GM21528 (cell line): ENCODE results near the gene DTNBP1.

ENCODE experiments used
- ATAC-seq: cut with Tn5 transposase; IDR thresholded peaks from one replicate; pipeline ENCODE4 v1.9.1; 2021; ENCODE audit warnings: mild to moderate bottlenecking, moderate library complexity; ENCODE audit not compliant: unreplicated experiment, low FRiP score

Gene DTNBP1

DNA sequence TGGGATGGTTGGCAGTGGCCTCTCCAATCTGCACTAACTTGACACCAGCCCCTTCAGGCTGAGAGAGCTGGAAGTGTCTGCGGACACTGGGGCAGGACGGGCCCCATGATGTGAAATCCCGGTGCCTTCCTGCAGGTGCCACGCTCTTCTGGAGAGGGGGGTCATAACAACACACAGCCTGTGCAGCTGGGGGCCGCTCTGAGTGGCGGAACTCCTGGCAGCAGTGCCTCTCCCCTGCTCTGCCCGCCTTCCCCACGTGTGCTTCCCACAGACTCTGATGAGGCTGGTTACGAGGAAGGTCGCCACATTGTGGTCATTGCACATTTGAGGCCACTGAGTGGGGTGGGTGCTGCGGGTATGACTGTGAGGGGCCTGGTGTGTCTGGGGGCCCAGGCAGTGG lies 145.2 kb downstream of the DTNBP1 start:
- no peak for ATAC-seq

DNA sequence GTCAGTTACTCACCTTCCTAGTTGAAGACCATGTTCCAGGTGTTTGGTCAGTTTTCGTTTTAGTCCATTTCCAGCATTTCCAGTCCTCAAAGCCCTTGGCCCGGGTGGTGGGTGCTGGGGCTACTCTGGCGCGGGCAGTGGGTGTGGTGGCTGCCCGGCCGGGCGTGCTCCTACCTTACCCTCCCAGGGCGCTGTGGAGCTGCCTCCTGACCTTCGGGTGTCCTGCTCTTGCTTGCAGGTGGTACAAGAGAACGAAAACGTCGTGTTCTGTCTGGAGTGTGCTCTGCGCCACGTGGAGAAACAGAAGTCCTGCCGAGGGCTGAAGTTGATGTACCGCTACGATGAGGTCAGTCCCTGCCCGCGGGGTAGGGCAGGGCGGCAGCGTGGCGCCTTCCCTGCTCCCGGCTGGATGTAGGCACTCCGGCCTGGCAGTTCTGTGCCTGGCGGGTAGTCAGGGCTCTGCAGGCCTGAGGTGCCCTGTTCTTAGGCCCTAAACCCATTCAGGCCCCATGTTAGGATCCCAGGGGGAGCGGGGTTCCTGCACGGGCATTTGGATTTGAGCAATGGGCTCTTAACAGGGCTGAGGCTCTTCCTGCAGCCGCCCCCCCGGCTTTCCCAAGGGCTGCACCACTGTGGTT lies 145.8 kb downstream of the DTNBP1 start:
- ATAC-seq, result no peak

DNA sequence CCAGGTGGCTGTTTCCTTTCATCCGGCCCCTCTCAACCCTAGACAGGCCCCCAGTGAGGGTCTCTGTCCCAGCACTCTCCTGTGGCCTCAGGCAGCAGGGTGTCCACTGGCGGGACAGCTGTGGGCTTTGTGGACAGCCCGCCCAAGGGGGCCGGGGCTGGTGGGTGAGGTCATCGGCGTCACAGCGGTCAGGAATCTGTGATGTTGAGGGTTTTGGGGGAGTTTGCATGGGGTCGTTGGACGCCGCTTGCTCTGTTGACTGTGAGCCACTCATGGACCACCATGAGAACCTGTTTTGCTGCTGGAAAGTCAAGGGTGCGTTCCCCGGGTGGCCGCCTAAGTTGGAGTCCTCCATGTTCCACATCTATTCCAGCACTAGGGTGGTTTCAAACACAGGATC lies 146.4 kb downstream of the DTNBP1 start:
- ATAC-seq, result no peak

DNA sequence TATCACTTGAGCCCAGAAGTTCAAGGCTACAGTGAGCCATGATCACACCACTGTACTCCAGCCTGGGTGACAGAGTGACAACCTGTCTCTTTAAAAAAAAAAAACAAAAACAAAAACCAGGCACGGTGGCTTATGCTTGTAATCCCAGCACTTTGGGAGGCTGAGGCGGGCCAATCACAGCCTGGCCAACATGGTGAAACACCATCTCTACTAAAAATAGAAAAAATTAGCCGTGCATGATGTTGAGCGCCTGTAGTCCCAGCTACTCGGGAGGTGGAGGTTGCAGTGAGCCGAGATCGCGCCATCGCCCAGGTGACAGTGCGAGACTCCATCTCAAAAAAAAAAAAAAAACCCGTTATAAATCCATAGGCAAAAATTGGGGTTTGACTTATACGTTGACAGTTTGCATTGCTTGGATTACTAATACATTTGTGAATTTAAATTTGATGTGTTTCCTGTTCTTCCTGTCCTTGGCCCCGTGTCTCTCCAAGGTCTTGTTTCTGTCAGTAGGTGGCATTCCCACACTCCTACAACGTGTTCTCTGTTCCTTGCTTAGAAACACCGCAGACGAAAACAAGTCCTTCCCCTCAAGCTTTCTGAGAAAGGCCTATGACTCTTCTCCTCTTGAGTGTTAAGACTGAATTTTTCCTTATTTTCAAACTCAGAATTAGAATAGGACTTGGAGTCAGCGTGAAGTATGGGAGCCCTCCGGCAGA lies 147.0 kb downstream of the DTNBP1 start:
- no peak for ATAC-seq

DNA sequence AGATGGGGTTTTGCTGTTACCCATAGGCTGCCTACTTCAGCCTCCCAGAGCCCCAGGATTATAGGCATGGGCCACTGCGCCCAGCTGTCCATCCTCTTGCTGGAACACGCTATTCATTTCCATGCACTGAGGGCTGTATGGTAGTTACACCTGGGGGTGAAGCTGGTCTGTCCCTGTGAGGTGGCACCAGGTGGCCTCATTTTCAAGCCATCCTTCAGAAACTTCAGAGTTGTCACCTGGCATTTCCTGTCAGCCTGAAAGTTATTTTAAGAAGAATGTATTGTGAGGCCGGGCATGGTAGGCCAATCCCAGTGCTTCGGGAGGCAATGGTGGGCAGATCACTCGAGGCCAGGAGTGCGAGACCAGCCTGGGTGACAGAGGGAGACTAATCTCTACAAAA lies 147.6 kb downstream of the DTNBP1 start:
- ATAC-seq, result no peak

DNA sequence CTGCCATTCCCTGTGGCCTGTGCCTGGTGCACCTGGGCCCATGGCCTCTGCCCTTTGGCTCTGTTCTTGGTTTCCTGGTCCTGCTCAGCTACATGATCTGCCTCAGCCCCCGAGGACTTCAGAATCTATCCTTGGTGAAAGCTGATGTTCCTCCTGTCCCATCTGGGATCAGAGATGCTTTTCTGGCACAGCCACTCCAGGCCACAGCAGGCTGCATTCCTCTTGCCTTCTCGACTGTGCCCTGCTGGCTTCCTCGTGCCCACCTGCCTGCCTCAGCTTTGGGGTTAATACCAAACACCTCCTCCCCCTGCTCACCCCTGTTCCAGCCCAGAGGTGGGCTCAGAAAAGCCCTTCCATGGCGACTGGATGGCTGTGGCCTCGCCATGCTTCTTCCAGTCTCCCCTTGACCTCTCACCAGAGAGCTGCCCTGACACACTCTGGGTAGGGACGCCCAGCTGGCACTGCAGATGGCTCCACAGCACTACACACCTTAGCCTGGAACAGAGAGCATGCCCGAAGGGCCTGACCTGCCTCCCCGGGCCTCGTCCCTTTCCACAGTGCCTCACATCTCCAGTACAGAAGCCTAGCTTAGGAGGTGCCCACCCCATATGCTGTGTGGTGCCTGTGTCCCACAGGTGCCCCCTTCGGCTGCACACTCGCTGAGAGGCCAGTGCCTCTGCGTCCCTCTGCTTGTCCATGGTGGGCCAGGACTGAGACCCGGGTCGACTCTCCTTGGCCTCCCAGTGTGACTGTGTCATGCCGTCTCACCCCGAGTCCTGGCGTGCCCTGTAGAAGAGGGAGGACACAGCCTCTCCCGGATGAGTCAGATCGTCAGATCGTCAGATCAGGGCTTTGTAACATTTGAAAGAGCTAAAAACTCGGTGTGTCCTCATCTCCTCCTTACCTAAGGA lies 148.8 kb downstream of the DTNBP1 start:
- ATAC-seq, result no peak

DNA sequence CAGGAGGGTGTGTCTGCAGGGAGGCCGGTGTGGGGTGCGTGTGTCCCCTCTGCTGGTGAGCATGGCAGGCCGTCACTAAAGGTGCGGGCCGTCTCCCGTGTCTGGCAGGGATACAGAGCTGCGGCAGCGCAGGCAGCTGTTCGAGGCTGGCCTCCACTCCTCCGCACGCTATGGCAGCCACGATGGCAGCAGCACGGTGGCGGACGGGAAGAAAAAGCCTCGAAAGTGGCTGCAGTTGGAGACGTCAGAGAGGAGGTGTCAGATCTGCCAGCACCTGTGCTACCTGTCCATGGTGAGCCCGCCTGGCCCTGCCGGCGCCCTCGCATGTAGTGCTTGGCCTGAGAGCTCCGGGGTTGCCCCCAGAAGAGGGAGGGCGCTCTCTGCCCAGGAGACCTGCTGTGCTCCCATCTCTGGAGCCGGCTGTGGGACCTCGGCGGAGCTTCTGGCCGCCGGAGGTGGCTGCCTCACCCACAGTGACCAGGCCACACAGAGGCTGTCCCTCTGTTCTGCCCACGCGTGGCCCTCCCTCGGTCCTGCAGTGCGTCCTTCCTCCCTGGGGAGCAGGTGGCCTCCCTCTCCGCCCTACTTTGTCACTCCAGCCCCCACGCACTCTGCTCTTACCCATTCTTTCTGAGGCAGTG lies 149.6 kb downstream of the DTNBP1 start:
- ATAC-seq, result no peak

DNA sequence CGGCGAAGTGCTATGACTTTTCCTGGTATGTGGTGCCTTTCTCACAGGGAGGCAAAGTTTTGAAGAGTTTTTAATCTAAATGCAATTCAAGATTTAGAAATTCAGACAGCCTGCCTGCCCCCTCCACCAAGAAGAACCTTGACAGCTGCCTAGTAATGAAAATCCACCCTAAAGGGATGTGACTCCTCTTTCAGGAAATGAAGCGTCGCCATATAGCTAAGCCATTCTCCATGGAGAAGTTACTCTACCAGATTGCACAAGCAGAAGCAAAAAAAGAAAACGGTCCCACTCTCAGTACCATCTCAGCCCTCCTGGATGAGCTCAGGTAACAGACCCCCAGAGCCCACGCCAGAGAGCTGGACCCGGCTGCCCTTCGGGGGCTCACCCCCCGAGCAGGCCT lies 150.1 kb downstream of the DTNBP1 start:
- no peak for ATAC-seq

DNA sequence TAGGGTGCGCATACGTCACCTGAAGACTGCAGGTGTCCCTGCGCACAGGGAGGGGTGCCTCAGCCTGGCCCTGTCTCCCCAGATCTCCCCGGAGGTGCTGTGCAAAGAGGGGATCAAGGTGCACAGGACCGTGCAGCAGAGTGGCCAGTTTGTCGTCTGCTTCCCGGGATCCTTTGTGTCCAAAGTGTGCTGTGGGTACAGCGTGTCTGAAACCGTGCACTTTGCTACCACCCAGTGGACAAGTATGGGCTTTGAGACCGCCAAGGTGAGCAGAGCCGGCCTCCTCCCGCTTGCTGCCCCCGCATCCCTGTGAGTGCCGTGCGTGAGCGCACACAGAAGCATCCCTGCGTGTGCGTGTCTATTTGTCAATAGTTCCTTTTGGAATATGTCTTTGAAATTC lies 150.7 kb downstream of the DTNBP1 start:
- no peak for ATAC-seq

DNA sequence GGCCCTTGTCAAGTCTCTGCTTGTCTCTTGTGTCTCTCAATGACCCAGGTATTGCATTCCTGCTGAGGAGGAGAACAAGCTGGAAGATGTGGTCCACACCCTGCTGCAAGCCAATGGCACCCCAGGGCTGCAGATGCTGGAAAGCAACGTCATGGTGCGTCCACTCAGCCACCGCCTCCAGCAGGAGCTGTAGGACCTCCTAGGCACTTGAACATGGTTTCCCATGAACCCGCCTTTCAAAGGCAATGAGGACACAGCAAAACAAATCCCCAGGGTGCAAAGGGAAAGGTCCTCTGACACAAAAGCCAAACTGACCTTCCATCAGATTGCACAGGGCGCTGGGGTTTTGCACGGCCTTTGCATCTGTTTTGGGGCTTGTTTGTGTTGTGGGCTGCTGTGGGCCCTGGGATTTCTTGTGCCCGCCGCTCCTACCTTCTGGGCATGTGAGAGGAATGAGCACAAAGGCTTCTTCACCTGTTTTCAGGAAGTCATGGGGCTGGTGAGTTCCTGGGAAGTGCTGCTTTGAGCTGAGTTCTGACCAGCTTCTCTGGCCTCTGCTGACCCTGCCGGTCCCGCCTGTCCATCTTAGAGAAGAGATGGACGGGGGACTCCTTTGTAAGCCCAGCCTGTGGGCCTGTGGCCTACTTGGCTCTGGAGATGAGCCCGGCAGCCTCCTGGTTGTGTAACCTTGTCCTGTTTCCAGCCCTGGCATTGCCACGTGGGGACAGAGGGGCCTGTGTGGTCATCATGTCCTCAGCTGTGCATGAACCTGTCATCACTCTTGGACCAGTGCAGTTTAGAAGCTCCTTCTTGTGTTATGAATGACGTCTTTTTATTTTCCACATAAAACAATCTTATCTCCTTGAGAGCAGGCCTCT lies 151.3 kb downstream of the DTNBP1 start:
- no peak for ATAC-seq

DNA sequence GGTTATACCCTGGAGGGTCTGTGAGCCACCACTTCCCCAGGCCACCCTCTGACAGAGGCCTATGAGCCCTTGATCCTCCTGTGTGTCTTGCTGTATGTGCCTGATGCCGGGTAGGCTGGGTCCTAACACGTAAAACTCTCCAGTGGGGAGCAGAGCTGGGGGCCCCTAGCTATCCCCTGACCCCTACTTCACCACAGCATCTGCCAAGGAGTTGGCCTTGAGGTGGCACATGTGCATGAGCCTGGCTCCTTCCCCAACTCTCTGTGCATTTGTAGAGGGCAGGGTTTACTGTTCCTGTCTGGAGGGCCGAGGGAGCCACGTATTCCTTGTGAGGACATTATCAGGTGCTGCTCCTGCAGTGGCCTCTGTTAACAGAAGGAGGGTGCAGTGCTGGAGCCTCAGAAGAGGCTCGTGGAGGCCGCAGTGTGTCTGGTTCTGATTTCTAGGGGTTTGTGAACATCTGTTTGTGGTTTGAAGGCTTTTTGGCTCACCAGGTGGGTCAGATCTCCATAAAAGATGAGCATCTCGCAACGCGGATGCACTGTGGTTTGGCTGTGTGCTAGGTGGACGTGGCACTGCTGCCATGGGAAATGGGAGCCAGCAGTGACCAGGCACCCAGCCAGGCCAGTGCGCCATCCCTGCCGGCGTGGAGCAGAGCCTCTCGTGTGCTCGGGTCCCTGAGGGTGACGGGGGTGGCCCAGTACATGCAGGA lies 152.1 kb downstream of the DTNBP1 start:
- ATAC-seq, result no peak

DNA sequence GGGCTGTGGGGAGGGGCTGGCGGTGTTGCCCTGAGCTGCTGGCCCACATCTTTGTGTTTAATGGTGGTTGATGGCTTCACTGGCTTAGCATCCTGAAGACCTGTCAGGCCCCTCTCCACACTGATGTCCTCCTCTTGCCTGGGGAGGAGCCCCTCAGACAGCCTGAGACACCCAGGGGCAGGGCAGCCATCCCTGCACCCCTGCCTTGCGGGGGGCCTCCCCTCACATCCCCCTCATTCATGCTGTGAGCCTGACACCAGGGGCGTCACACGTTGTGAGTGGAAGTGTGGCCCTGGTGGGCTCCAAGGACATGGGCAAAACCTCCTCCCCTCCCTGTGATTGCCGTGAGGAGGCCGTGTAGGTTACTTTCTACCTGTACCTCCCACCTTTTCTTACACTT lies 152.7 kb downstream of the DTNBP1 start:
- no peak for ATAC-seq

DNA sequence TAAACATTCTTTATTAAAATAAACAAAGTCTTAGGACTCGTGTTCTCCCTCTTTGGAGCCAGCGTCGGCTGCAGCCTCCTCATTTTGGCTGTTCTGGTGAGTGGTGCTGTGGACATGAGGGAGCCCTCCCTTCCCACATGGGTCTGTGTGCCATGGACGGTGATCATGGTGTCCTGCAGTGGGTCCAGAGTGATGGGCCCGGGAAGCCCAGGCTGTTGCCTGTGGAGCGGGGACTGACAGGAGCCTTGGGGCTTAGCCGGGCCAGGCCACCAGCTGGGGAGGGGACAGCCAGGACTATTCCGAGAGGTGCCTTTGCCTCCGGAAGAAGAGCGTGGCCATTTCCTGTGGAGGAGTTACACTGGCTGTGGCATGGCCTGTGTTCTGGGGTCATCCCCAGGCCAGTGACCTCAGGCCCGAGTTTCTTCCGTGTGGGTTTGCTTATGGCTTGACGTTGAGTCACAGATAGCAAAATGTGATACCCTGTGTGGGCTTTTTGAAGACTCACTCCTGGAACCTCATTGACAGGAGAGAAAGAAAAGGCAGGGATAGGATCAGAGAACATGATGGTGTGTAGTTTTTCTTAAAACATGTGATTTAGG lies 153.4 kb downstream of the DTNBP1 start:
- ATAC-seq, result no peak

DNA sequence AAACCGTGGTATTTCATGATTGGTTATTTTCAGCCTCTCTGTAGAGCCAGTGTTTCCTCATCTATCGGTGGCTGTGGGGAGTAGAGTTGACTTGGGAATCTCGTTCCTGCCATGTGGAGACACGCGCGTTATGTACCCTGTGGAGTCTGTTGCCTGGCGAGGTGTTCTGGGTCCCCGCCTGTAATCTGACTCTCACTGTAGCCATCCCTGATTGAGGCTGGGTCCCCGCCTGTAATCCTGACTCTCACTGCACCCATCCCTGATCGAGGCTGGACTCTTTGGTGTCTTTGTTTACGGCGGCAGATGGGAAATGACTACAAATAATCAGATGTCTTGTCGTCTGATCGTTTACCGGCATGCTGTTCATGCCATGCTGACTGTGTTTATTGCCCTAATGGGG lies 153.9 kb downstream of the DTNBP1 start:
- ATAC-seq, result no peak

DNA sequence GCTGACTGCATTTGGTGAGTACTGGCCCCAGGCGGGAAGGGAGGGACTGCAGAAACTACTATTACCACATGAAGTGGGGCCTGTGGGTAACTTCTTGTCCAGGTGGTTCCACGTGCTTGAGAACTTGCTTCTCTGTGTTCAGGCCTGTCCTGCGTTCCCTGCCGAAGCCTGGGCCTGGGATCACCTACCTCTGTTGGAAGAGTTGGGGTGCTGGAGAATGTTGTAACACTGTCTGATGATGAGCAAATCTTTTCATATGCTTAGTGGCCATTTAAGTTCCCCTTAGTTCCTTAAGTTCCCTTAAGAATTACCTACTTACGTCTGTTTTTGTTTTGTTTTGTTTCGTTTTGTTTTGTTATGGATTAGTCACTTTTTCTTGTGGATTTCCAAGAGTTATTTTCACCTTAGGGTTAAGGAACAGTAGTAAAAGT lies 154.4 kb downstream of the DTNBP1 start:
- ATAC-seq, result no peak

DNA sequence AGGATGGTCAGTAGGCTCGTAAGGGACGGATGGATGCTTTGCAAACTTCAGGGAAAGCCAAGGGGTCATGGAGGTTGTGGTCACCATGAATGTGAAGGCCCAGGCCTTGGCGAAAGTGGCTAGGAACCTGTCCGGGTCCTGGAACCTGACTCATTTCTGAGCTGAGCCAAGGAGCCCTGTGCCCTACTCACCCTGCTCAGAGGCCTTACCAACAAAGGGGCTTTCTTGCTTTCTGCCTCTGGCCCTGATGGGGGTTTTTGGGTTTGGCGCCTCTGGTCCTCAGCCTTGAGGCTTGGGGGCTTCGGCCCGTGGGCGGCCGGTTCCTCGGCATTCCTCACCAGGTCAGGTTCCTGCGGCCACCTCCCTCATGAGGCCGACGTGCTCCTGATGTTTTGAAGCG lies 155.1 kb downstream of the DTNBP1 start:
- ATAC-seq, result no peak

DNA sequence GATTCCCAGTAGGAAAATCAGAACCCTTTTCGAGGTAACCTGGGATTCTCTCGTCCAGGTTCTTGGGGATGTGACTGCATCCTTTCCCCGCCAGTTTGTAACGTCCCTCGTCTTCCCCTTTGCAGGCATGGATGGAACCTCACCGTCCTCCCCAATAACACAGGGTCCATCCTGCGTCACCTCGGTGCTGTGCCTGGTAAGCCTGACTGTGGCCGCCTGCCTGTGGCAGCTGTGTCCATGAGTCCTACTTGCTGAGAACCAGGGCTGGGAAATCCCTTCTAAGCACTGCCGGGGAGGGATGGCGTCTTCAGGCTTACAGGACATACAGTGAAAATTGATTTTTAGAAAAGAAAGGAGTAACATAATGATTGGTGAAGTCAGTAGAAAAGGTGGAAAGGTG lies 155.6 kb downstream of the DTNBP1 start:
- ATAC-seq, result no peak

DNA sequence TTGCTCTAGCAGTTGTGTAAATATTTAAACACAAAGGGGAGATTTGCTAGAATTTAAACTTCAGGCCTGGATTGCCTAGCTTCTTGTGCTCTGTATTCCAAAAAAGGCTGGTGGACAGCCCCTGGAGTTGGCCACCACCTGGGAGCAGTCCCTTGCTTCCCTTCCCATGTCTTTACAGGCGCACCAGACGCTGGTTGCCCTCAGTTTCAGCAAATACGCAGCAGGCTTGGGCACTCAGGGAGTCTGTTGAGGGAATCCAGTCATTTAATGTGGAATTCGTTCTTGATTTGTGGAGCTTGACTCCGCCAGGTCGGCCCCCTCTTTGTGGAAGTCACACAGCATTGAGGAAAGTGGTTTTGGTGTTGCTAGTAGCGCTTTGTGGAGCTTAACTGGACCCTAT lies 156.8 kb downstream of the DTNBP1 start:
- no peak for ATAC-seq

DNA sequence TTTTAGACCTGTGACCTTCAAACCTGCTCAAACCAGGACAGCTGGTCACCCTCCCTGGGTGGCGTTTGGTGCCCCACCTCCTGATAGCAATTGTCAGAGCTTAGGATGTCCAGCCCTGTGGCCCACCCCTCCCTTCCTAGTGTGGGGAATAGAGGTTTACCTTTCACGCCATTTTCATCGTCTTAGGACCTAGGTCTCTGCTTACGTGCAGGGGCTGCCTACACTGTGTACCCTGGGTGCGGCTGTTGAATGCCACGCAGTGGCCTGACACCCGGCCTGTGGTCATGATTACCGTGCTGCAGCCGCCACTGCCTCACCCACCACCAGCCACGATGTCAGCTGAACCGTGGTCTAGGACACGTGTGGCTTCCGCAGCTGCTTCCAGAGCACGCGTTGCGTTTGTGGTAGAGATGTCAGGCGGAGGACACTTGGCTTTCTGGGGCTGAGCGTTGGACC lies 157.3 kb downstream of the DTNBP1 start:
- no peak for ATAC-seq
